Activated T-cell treated with anti-CD3 and anti-CD28 coated beads, Interleukin-2, amount 50 U/mL, for 72 hours (primary cell): ENCODE measurements around the gene BAZ1A. TPM values are rescaled to one million over a fixed set of nuclear protein-coding genes. Genes with fewer than 3 reads are reported as not detected.

Experiments used
- ATAC-seq, 2 donors: fragments of 150-1000 bp; cut with Tn5 transposase; replicated peaks in 1 of 2; 2 replicates each; pipeline ENCODE4 v1.10.0; 2021; ENCODE audit warnings: moderate library complexity in 2 of 2, mild to moderate bottlenecking in 1 of 2
- DNase-seq, 2 donors: peaks; one replicate each; pipeline ENCODE4 v3.0.0; 2021 to 2022; ENCODE audit warnings: mixed read lengths in 1 of 2
- H3K27ac Mint-ChIP-seq: one replicate; pipeline ENCODE4 v1.8.0; 2022; ENCODE audit warnings: mild to moderate bottlenecking, moderate library complexity, mixed read lengths
- H3K27me3 Mint-ChIP-seq: one replicate; pipeline ENCODE4 v1.8.0; 2022; ENCODE audit warnings: low read depth, mixed read lengths
- H3K36me3 Mint-ChIP-seq, 2 donors: one replicate each; pipeline ENCODE4 v1.8.0; 2022; ENCODE audit warnings: mixed read lengths in 2 of 2, mild to moderate bottlenecking in 1 of 2; ENCODE audit not compliant: insufficient read depth in 2 of 2
- H3K4me1 Mint-ChIP-seq: one replicate; pipeline ENCODE4 v1.8.0; 2022; ENCODE audit warnings: low read depth, mixed read lengths
- H3K4me3 Mint-ChIP-seq, 2 donors: one replicate each; pipeline ENCODE4 v1.8.0; 2022; ENCODE audit warnings: mild to moderate bottlenecking in 2 of 2, mixed read lengths in 2 of 2, moderate library complexity in 2 of 2
- H3K9me3 Mint-ChIP-seq, 2 donors: one replicate each; pipeline ENCODE4 v1.8.0; 2022; ENCODE audit warnings: mixed read lengths in 2 of 2
- total RNA-seq, 2 donors: library from RNA; stranded (reverse); gene quantifications; one replicate each; pipeline ENCODE4 v1.2.3, GENCODE V29; 2022

BAZ1A gene
- total RNA-seq, 2 donors from 2014 or later, result 44.4 to 57.2 TPM

GRCh38 chr14:34794217-34794616 is 80.9 kb downstream of the BAZ1A start:
- Mint-ChIP-seq H3K36me3 (peaks cover 3 to 14% of the 10 kb centered on the region in 2 donors), H3K27me3 (no peaks in the 10 kb centered on the region)

GRCh38 chr14:34792598-34792997 is 82.6 kb downstream of the BAZ1A start:
- no peak for ATAC-seq
- DNase-seq, result no peak
- H3K27me3 Mint-ChIP-seq, result no peaks in the 10 kb centered on the region
- H3K4me1 Mint-ChIP-seq, result no peaks in the 10 kb centered on the region
- H3K36me3 Mint-ChIP-seq, result peaks cover 3 to 11% of the 10 kb centered on the region in 2 donors
- no peak overlapping the region for H3K4me3 Mint-ChIP-seq
- no peaks in the 10 kb centered on the region for H3K9me3 Mint-ChIP-seq
- no peak overlapping the region for H3K27ac Mint-ChIP-seq

More at GRCh38 chr14:34794217-34794616, 80.9 kb downstream of the BAZ1A start:
- H3K9me3 Mint-ChIP-seq, result no peaks in the 10 kb centered on the region
- DNase-seq, result no peak
- no peak for ATAC-seq
- no peak overlapping the region for H3K4me3 Mint-ChIP-seq
- peak overlapping the region; percentile 3 for H3K27ac Mint-ChIP-seq
- no peaks in the 10 kb centered on the region for H3K4me1 Mint-ChIP-seq

- Mint-ChIP-seq H3K27me3 (no peaks in the 10 kb centered on the region), H3K4me1 (no peaks in the 10 kb centered on the region), H3K9me3 (no peaks in the 10 kb centered on the region), H3K36me3 (peaks cover 9 to 26% of the 10 kb centered on the region in 2 donors), H3K27ac (no peak overlapping the region), H3K4me3 (no peak overlapping the region)
- ATAC-seq (no peak), DNase-seq (no peak)
Measured at GRCh38 chr14:34785223-34786006, 89.7 kb downstream of the BAZ1A start.

- no peak overlapping the region for H3K27ac Mint-ChIP-seq
- no peak for ATAC-seq
Measured at GRCh38 chr14:34782031-34782430, 93.1 kb downstream of the BAZ1A start.

GRCh38 chr14:34781242-34781641 is 93.9 kb downstream of the BAZ1A start:
- no peak for DNase-seq
- Mint-ChIP-seq H3K36me3 (peaks cover 8 to 46% of the 10 kb centered on the region in 2 donors), H3K27ac (peak overlapping the region; percentile 91), H3K27me3 (no peaks in the 10 kb centered on the region), H3K9me3 (no peaks in the 10 kb centered on the region), H3K4me1 (no peaks in the 10 kb centered on the region), H3K4me3 (no peak overlapping the region)
- peak in 1 of 2 donors; percentile 54 for ATAC-seq

More at GRCh38 chr14:34782031-34782430, 93.1 kb downstream of the BAZ1A start:
- no peak for DNase-seq
- Mint-ChIP-seq H3K27me3 (no peaks in the 10 kb centered on the region), H3K36me3 (peaks cover 9 to 43% of the 10 kb centered on the region in 2 donors), H3K4me3 (no peak overlapping the region), H3K4me1 (no peaks in the 10 kb centered on the region), H3K9me3 (no peaks in the 10 kb centered on the region)

- ATAC-seq (no peak), DNase-seq (no peak)
- no peak overlapping the region for H3K4me3 Mint-ChIP-seq
- peaks cover 8 to 50% of the 10 kb centered on the region in 2 donors for H3K36me3 Mint-ChIP-seq
- H3K9me3 Mint-ChIP-seq, result no peaks in the 10 kb centered on the region
- no peaks in the 10 kb centered on the region for H3K4me1 Mint-ChIP-seq
- peak overlapping the region; percentile 12 for H3K27ac Mint-ChIP-seq
- H3K27me3 Mint-ChIP-seq, result no peaks in the 10 kb centered on the region
Measured at GRCh38 chr14:34780646-34781045, 94.5 kb downstream of the BAZ1A start.

- H3K4me3 Mint-ChIP-seq, result no peak overlapping the region
- H3K9me3 Mint-ChIP-seq, result no peaks in the 10 kb centered on the region
- H3K36me3 Mint-ChIP-seq, result peaks cover 7 to 47% of the 10 kb centered on the region in 2 donors
- no peak for DNase-seq
- ATAC-seq, result no peak
- H3K4me1 Mint-ChIP-seq, result no peaks in the 10 kb centered on the region
- H3K27me3 Mint-ChIP-seq, result no peaks in the 10 kb centered on the region
- H3K27ac Mint-ChIP-seq, result no peak overlapping the region
Measured at GRCh38 chr14:34778744-34779143, 96.4 kb downstream of the BAZ1A start.

- Mint-ChIP-seq H3K36me3 (peaks cover 4 to 39% of the 10 kb centered on the region in 2 donors), H3K27me3 (no peaks in the 10 kb centered on the region), H3K9me3 (no peaks in the 10 kb centered on the region), H3K4me1 (no peaks in the 10 kb centered on the region), H3K27ac (peak overlapping the region; percentile 89), H3K4me3 (no peak overlapping the region)
- ATAC-seq, result no peak
- DNase-seq, result no peak
Measured at GRCh38 chr14:34776611-34777010, 98.5 kb downstream of the BAZ1A start.

- no peaks in the 10 kb centered on the region for H3K27me3 Mint-ChIP-seq
- no peak overlapping the region for H3K4me3 Mint-ChIP-seq
- H3K27ac Mint-ChIP-seq, result no peak overlapping the region
- H3K9me3 Mint-ChIP-seq, result no peaks in the 10 kb centered on the region
- H3K36me3 Mint-ChIP-seq, result peaks cover 4 to 39% of the 10 kb centered on the region in 2 donors
- no peaks in the 10 kb centered on the region for H3K4me1 Mint-ChIP-seq
- DNase-seq (no peak), ATAC-seq (no peak)
Measured at GRCh38 chr14:34775922-34776321, 99.2 kb downstream of the BAZ1A start.

- ATAC-seq, result no peak
- no peaks in the 10 kb centered on the region for H3K27me3 Mint-ChIP-seq
Measured at GRCh38 chr14:34775342-34775741, 99.8 kb downstream of the BAZ1A start.

GRCh38 chr14:34770901-34771300 is 104.3 kb downstream of the BAZ1A start:
- H3K9me3 Mint-ChIP-seq, result no peaks in the 10 kb centered on the region
- no peaks in the 10 kb centered on the region for H3K4me1 Mint-ChIP-seq
- no peak for DNase-seq
- peak overlapping the region; percentile 19 for H3K27ac Mint-ChIP-seq
- ATAC-seq, result no peak
- H3K36me3 Mint-ChIP-seq, result peaks cover 2 to 18% of the 10 kb centered on the region in 2 donors
- no peak overlapping the region for H3K4me3 Mint-ChIP-seq
- H3K27me3 Mint-ChIP-seq, result no peaks in the 10 kb centered on the region

More at GRCh38 chr14:34775342-34775741, 99.8 kb downstream of the BAZ1A start:
- no peak overlapping the region for H3K27ac Mint-ChIP-seq
- H3K4me1 Mint-ChIP-seq, result no peaks in the 10 kb centered on the region
- no peaks in the 10 kb centered on the region for H3K9me3 Mint-ChIP-seq
- no peak overlapping the region for H3K4me3 Mint-ChIP-seq
- peaks cover 4 to 36% of the 10 kb centered on the region in 2 donors for H3K36me3 Mint-ChIP-seq
- no peak for DNase-seq

- Mint-ChIP-seq H3K27ac (peak overlapping the region; percentile 60), H3K4me1 (no peaks in the 10 kb centered on the region), H3K4me3 (no peak overlapping the region), H3K36me3 (peaks cover 5 to 30% of the 10 kb centered on the region in 2 donors), H3K27me3 (no peaks in the 10 kb centered on the region), H3K9me3 (no peaks in the 10 kb centered on the region)
- DNase-seq, result no peak
- no peak for ATAC-seq
Measured at GRCh38 chr14:34766606-34767005, 108.6 kb downstream of the BAZ1A start.

GRCh38 chr14:34766060-34766459 is 109.1 kb downstream of the BAZ1A start:
- DNase-seq (no peak), ATAC-seq (no peak)
- H3K4me3 Mint-ChIP-seq, result no peak overlapping the region
- no peaks in the 10 kb centered on the region for H3K4me1 Mint-ChIP-seq
- no peaks in the 10 kb centered on the region for H3K9me3 Mint-ChIP-seq
- peak overlapping the region; percentile 60 for H3K27ac Mint-ChIP-seq
- no peaks in the 10 kb centered on the region for H3K27me3 Mint-ChIP-seq
- H3K36me3 Mint-ChIP-seq, result peaks cover 5 to 29% of the 10 kb centered on the region in 2 donors

- no peaks in the 10 kb centered on the region for H3K27me3 Mint-ChIP-seq
- peak overlapping the region; percentile 29 for H3K27ac Mint-ChIP-seq
- no peak for ATAC-seq
- H3K36me3 Mint-ChIP-seq, result peaks cover 3 to 13% of the 10 kb centered on the region in 2 donors
- DNase-seq, result no peak
- no peaks in the 10 kb centered on the region for H3K4me1 Mint-ChIP-seq
- no peak overlapping the region for H3K4me3 Mint-ChIP-seq
- no peaks in the 10 kb centered on the region for H3K9me3 Mint-ChIP-seq
Measured at GRCh38 chr14:34755215-34755614, 119.9 kb downstream of the BAZ1A start.
